NB4 (cell line): ENCODE data around the gene GNB1.

Experiments used
- CTCF ChIP-seq: IDR thresholded peaks from one replicate; pipeline ENCODE4 v1.5.1; 2012; ENCODE audit warnings: low read depth, low read length
- MYC ChIP-seq: IDR thresholded peaks from 2 replicates; pipeline ENCODE4 v1.6.1; 2011; ENCODE audit warnings: low read depth, low read length
- POLR2A ChIP-seq: IDR thresholded peaks from 2 replicates; pipeline ENCODE4 v1.6.1; 2011; ENCODE audit warnings: mild to moderate bottlenecking; ENCODE audit not compliant: insufficient read length; ENCODE audit errors: extremely low read depth

DNA sequence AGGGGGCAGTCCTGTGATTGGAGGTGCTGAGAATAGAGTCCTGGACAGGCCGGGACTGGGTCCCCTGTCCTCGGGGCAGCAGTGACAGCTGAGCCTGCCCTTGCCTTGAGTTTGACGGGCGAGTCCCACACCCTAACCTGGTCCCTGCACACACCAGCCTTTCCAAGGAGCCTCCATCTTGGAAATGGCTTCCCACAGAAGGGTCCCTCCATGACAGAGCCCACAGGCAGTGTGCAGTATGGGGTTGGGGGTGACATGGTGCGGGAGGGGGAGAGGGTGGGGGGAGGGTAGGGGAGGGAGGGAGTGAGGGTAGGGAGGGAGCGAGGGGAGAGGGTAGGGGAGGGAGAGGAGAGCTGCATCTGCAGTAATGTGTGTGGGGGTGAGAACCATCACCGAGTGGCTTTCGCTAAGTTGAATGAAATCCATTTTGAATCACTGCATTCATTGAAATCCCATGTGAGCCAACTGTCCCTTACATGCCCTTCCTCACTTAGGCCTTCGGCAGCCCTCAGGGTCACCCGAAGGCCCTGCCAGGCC, 38.3 kb upstream of the GNB1 start:
- TF ChIP-seq CTCF (no peak), POLR2A (no peak), MYC (no peak)
